SK-N-SH (cell line): ENCODE results near the gene SERPINB13. TPM values are rescaled to one million over a fixed set of nuclear protein-coding genes. Genes with fewer than 3 reads are reported as not detected.

Experiments used
- CTCF ChIA-PET: fragments of 300-600, 350-600 bp; formaldehyde crosslinking; extraction: SDS; loops from one replicate; lab custom pipeline; 2021; lab: Yijun Ruan, JAX
- POLR2A ChIA-PET: fragments of 350-600 bp; sonication (Branson Sonifier 250); formaldehyde crosslinking; extraction: SDS; loops from one replicate; lab custom pipeline; 2020; ENCODE audit warnings: antibody characterized with exemption, inconsistent platforms; lab: Yijun Ruan, JAX
- DNase-seq: peaks from one replicate; pipeline ENCODE4 v3.0.0; 2012
- H2AFZ ChIP-seq: fragments of 200-600 bp; sonication (generic); 2 replicates; pipeline ENCODE4 v1.8.1; 2016; ENCODE audit warnings: antibody characterized with exemption, mild to moderate bottlenecking, low read depth
- H3F3A ChIP-seq: fragments of 200-600 bp; sonication (generic); replicated peaks from 2 replicates; pipeline ENCODE3; 2016; ENCODE audit warnings: antibody characterized with exemption, mild to moderate bottlenecking; ENCODE audit not compliant: insufficient read depth
- H3K27ac ChIP-seq, 2 experiments: fragments of 200-500 bp in 1 of 2; fragments of 200-600 bp in 1 of 2; sonication (Bioruptor generic) in 1 of 2; sonication (generic), shearing (Covaris generic) in 1 of 2; 2 replicates each; pipeline versions ENCODE4 v1.5.1 to v1.6.1; 2014 to 2016; ENCODE audit warnings: low read depth in 2 of 2, inconsistent platforms in 1 of 2, low read length in 1 of 2, mild to moderate bottlenecking in 1 of 2, mixed read lengths in 1 of 2
- H3K27me3 ChIP-seq: fragments of 200-600 bp; sonication (generic), shearing (Covaris generic); 2 replicates; pipeline ENCODE4 v1.6.1; 2016; ENCODE audit warnings: mixed run types; ENCODE audit not compliant: insufficient read depth
- H3K36me3 ChIP-seq, 2 experiments: fragments of 200-500 bp in 1 of 2; fragments of 200-600 bp in 1 of 2; sonication (Bioruptor generic) in 1 of 2; sonication (generic) in 1 of 2; replicated peaks in 1 of 2; 2 replicates each; pipeline versions ENCODE3 to v1.5.1; 2014 to 2016; ENCODE audit warnings: low read length in 1 of 2, mild to moderate bottlenecking in 1 of 2; ENCODE audit not compliant: insufficient read depth in 2 of 2, control insufficient read depth in 1 of 2
- H3K4me1 ChIP-seq, 2 experiments: fragments of 200-500 bp in 1 of 2; fragments of 200-600 bp in 1 of 2; sonication (Bioruptor generic) in 1 of 2; sonication (generic), shearing (Covaris generic) in 1 of 2; 2 replicates each; pipeline versions ENCODE4 v1.5.1 to v1.6.1; 2014 to 2016; ENCODE audit warnings: low read depth in 1 of 2, low read length in 1 of 2, mixed run types in 1 of 2; ENCODE audit not compliant: insufficient read depth in 2 of 2, control insufficient read depth in 1 of 2
- H3K4me2 ChIP-seq: fragments of 200-600 bp; sonication (generic), shearing (Covaris generic); 2 replicates; pipeline ENCODE4 v1.6.1; 2017; ENCODE audit warnings: mixed run types
- H3K4me3 ChIP-seq, 2 experiments: fragments of 200-500 bp in 1 of 2; fragments of 200-600 bp in 1 of 2; sonication (Bioruptor generic) in 1 of 2; sonication (generic), shearing (Covaris generic) in 1 of 2; 2 replicates each; pipeline versions ENCODE4 v1.5.1 to v1.8.1; 2014 to 2016; ENCODE audit warnings: low read depth in 2 of 2, inconsistent platforms in 1 of 2, low read length in 1 of 2, mild to moderate bottlenecking in 1 of 2, mixed read lengths in 1 of 2, moderate library complexity in 1 of 2
- H3K79me2 ChIP-seq: fragments of 200-600 bp; sonication (generic); 2 replicates; pipeline ENCODE4 v1.8.1; 2017; ENCODE audit warnings: mild to moderate bottlenecking; ENCODE audit not compliant: insufficient read depth
- H3K9ac ChIP-seq: fragments of 200-600 bp; sonication (generic); 2 replicates; pipeline ENCODE4 v1.6.1; 2017; ENCODE audit warnings: mixed run types
- H3K9me2 ChIP-seq: fragments of 200-600 bp; sonication (generic); 2 replicates; pipeline ENCODE4 v1.6.1; 2017; ENCODE audit warnings: mixed run types
- H3K9me3 ChIP-seq: fragments of 200-600 bp; sonication (generic); 2 replicates; pipeline ENCODE4 v1.6.1; 2017; ENCODE audit warnings: mixed run types, mild to moderate bottlenecking, moderate library complexity
- H4K20me1 ChIP-seq: fragments of 200-600 bp; sonication (generic); 2 replicates; pipeline ENCODE4 v1.6.1; 2017; ENCODE audit warnings: mild to moderate bottlenecking, mixed run types; ENCODE audit not compliant: insufficient read depth
- EP300 ChIP-seq, 2 experiments: IDR thresholded peaks; 2 replicates each; pipeline versions ENCODE4 v1.4.0 to v1.6.1; 2012; ENCODE audit warnings: borderline replicate concordance in 1 of 2, low read depth in 1 of 2, low read length in 1 of 2
- EZH2phosphoT487 ChIP-seq: fragments of 200-600 bp; sonication (generic); IDR thresholded peaks from 2 replicates; pipeline ENCODE4 v1.6.1; 2017; ENCODE audit warnings: low read depth, mixed run types, mild to moderate bottlenecking, antibody characterized with exemption, moderate library complexity, borderline replicate concordance
- FOXM1 ChIP-seq: IDR thresholded peaks from 2 replicates; pipeline ENCODE4 v1.4.0; 2012; ENCODE audit warnings: low read depth, mild to moderate bottlenecking
- JUND ChIP-seq: IDR thresholded peaks from 2 replicates; pipeline ENCODE4 v1.4.0; 2012
- MEF2A ChIP-seq: IDR thresholded peaks from 2 replicates; pipeline ENCODE4 v1.4.0; 2012; ENCODE audit warnings: low read depth, borderline replicate concordance
- MXI1 ChIP-seq: IDR thresholded peaks from 2 replicates; pipeline ENCODE4 v1.6.1; 2012; ENCODE audit warnings: mild to moderate bottlenecking, low read depth, low read length, improper control_type of control experiment
- NFIC ChIP-seq: IDR thresholded peaks from 2 replicates; pipeline ENCODE4 v1.4.0; 2012; ENCODE audit warnings: borderline replicate concordance
- PBX3 ChIP-seq: IDR thresholded peaks from 2 replicates; pipeline ENCODE4; 2012
- POLR2AphosphoS5 ChIP-seq: IDR thresholded peaks from 2 replicates; pipeline ENCODE4 v1.6.1; 2012; ENCODE audit warnings: low read depth, low read length
- RAD21 ChIP-seq: IDR thresholded peaks from 2 replicates; pipeline ENCODE4 v1.6.1; 2012; ENCODE audit warnings: mild to moderate bottlenecking, low read length
- RCOR1 ChIP-seq: fragments of 150-350 bp; IDR thresholded peaks from 2 replicates; pipeline ENCODE4 v1.6.1; 2017; ENCODE audit warnings: antibody characterized with exemption, low read length
- TAF1 ChIP-seq: IDR thresholded peaks from 2 replicates; pipeline ENCODE4 v1.6.1; 2012; ENCODE audit warnings: low read depth, mild to moderate bottlenecking, low read length, moderate library complexity, borderline replicate concordance
- TCF12 ChIP-seq: IDR thresholded peaks from 2 replicates; pipeline ENCODE4 v1.4.0; 2012
- USF1 ChIP-seq: IDR thresholded peaks from 2 replicates; pipeline ENCODE4 v1.4.0; 2012; ENCODE audit warnings: low read depth, borderline replicate concordance
- USF2 ChIP-seq: fragments of 150-350 bp; IDR thresholded peaks from 2 replicates; pipeline ENCODE4 v1.6.1; 2017; ENCODE audit warnings: antibody characterized with exemption, low read length, low read depth, borderline replicate concordance
- YY1 ChIP-seq: IDR thresholded peaks from 2 replicates; pipeline ENCODE4 v1.4.0; 2012; ENCODE audit warnings: low read depth, mild to moderate bottlenecking
- ZBTB33 ChIP-seq: IDR thresholded peaks from 2 replicates; pipeline ENCODE4 v1.4.0; 2012; ENCODE audit warnings: low read depth, borderline replicate concordance
- WGBS: methylation state at CpG from one replicate; pipeline ENCODE4 v1.1.6; 2017; ENCODE audit warnings: low lambda C conversion rate; 5-methylcytosine and 5-hydroxymethylcytosine counted together
- polyA plus RNA-seq, 3 experiments: library from polyadenylated mRNA; depleted of rRNA; stranded (reverse); fragments of >200 nt; gene quantifications; 2 replicates each; pipeline ENCODE4 v1.2.3, GENCODE V29; 2012

Gene SERPINB13
- polyA plus RNA-seq (2012; rRNA removed), result not detected in 2 replicates
- not detected in 2 replicates for polyA plus RNA-seq (2012; cell fraction: cytosol; rRNA removed)
- not detected in 2 replicates for polyA plus RNA-seq (2012; cell fraction: nucleus; rRNA removed)

GRCh38 chr18:63586966-63587365 lies at the start of gene SERPINB13:
TSS of gene SERPINB13 (plus strand) at chr18:63587343. CDS start at chr18:63588668, 1,325 bp downstream.
- POLR2A ChIA-PET, result no interaction called here
- Histone ChIP-seq H3K27ac (no peak within 1 kb of the TSS), H3K36me3 (no peaks in the 10 kb centered on the region), H3K4me3 (no peak within 1 kb of the TSS), H3K4me2 (no peak within 1 kb of the TSS), H3K27me3 (peaks cover 13% of the 10 kb centered on the region; the same call in 1 of the 2 replicates), H3K79me2 (no peaks in the 10 kb centered on the region), H3K4me1 (no peaks in the 10 kb centered on the region; a peak in 1 of 4 replicates), H2AFZ (no peak within 1 kb of the TSS), H3K9me3 (no peaks in the 10 kb centered on the region), H3K9ac (no peak within 1 kb of the TSS), H3F3A (no peaks in the 10 kb centered on the region), H3K9me2 (no peaks in the 10 kb centered on the region), H4K20me1 (no peaks in the 10 kb centered on the region)
- CTCF ChIA-PET, result interaction anchor here (1.0 to 1.1 kb wide), 2 partner anchors 9 to 76 kb away, joined by 4 to 5 read pairs; no protein-coding TSS in a partner anchor
- no peak for DNase-seq
- WGBS, result 49% methylated on average over 4 of the region's 4 CpGs
- TF ChIP-seq TAF1 (no peak), JUND (no peak), TCF12 (no peak), FOXM1 (no peak), EZH2phosphoT487 (no peak), USF1 (no peak)

- no peak overlapping the region for H3K9ac ChIP-seq
- no peak overlapping the region for H2AFZ ChIP-seq
- no peaks in the 10 kb centered on the region for H3K79me2 ChIP-seq
- WGBS, result 0% methylated on average over 3 of the region's 3 CpGs
- H3K9me2 ChIP-seq, result no peaks in the 10 kb centered on the region
- POLR2A ChIA-PET, result no interaction called here
- H3F3A ChIP-seq, result no peaks in the 10 kb centered on the region
- no peaks in the 10 kb centered on the region for H3K27me3 ChIP-seq
- H3K4me1 ChIP-seq, result no peaks in the 10 kb centered on the region; a peak in 1 of 4 replicates
- H3K36me3 ChIP-seq, result no peaks in the 10 kb centered on the region
- H3K27ac ChIP-seq, result no peak overlapping the region
- DNase-seq, result no peak
- no peak overlapping the region for H3K4me2 ChIP-seq
- H3K9me3 ChIP-seq, result no peaks in the 10 kb centered on the region
- H3K4me3 ChIP-seq, result no peak overlapping the region
- CTCF ChIA-PET, result interaction anchor here (3.4 kb wide), 1 partner anchor 22 kb away, joined by 13 read pairs; no protein-coding TSS in a partner anchor
- no peaks in the 10 kb centered on the region for H4K20me1 ChIP-seq
- TF ChIP-seq NFIC (no peak), MXI1 (no peak), USF2 (no peak), EZH2phosphoT487 (no peak), RAD21 (no peak), EP300 (IDR thresholded peaks at IDR 0.05; ENCODE audit: borderline replicate concordance in 1 of 2, low read depth in 1 of 2, low read length in 1 of 2) (no peak), TCF12 (no peak), POLR2AphosphoS5 (no peak), USF1 (no peak), MEF2A (no peak), YY1 (no peak), ZBTB33 (no peak), PBX3 (no peak), RCOR1 (no peak)
Observed at GRCh38 chr18:63539904-63540510, 47.1 kb upstream of the SERPINB13 start.
